Left lung (tissue), 10 donors: Measurements from ENCODE around the gene PHACTR3. TPM values are rescaled to one million over a fixed set of nuclear protein-coding genes. Genes with fewer than 3 reads are reported as not detected.

Experiments
- ATAC-seq: fragments of 200-7000 bp; cut with Tn5 transposase; one replicate; pipeline ENCODE4 v1.9.1; 2020; ENCODE audit warnings: moderate library complexity
- DNase-seq, 4 donors: peaks; one replicate each; pipeline ENCODE4 v3.0.0-alpha.2; 2013 to 2020
- H3K27ac ChIP-seq, 2 donors: fragments of 200-600 bp; sonication (generic) in 1 of 2; one replicate each; pipeline versions ENCODE4 v1.5.0 to v1.8.0; 2020 to 2021
- H3K27me3 ChIP-seq, 2 donors: fragments of 200-600 bp; sonication (generic) in 1 of 2; one replicate each; pipeline versions ENCODE4 v1.5.0 to v1.8.0; 2020 to 2021
- H3K36me3 ChIP-seq, 2 donors: fragments of 200-600 bp; sonication (generic) in 1 of 2; one replicate each; pipeline versions ENCODE4 v1.5.0 to v1.8.0; 2020 to 2021
- H3K4me1 ChIP-seq, 2 donors: fragments of 200-600 bp; one replicate each; pipeline ENCODE4 v1.8.0; 2021
- H3K4me3 ChIP-seq, 2 donors: fragments of 200-600 bp; sonication (generic) in 1 of 2; one replicate each; pipeline versions ENCODE4 v1.5.0 to v1.8.0; 2020 to 2021; ENCODE audit warnings: mild to moderate bottlenecking in 1 of 2
- H3K9me3 ChIP-seq, 2 donors: fragments of 200-600 bp; sonication (generic) in 1 of 2; one replicate each; pipeline versions ENCODE4 v1.5.0 to v1.8.0; 2020 to 2021
- intact Hi-C, 2 donors: fragments of 100-400 bp; cut with DNase I; formaldehyde crosslinking; loops; one replicate each; pipeline versions ENCODE4 v1.11.2 to v1.14.2; 2022
- polyA plus RNA-seq, 6 donors: library from polyadenylated mRNA; unstranded; fragments of 120-200 nt; gene quantifications; one replicate each; pipeline ENCODE4 v1.2.1, GENCODE V29; 2013; ENCODE audit not compliant: insufficient read length in 6 of 6
- total RNA-seq, 2 donors: library from RNA; stranded (reverse); fragmentation: NEBNext Ultra II Directional; extraction: Animal tissue kit (Norgen Biotek cat#: 25700); gene quantifications; one replicate each; pipeline ENCODE4 v1.2.1, GENCODE V29; 2021
- TF ChIP-seq, protein P1 (sequence below), 2 donors: fragments of 200-600 bp; sonication (generic) in 1 of 2; IDR thresholded peaks; one replicate each; pipeline versions ENCODE4 v1.5.0 to v1.8.0; 2021; ENCODE audit warnings: antibody characterized with exemption in 2 of 2
- donor health status: DM: no; HTN: yes; CAD: no.
- donor health status: DM: no; HTN: no; CAD: no.

Gene PHACTR3
- total and polyA plus RNA-seq, 8 donors, result 3.5 to 14.5 (median 4.4) TPM

DNA sequence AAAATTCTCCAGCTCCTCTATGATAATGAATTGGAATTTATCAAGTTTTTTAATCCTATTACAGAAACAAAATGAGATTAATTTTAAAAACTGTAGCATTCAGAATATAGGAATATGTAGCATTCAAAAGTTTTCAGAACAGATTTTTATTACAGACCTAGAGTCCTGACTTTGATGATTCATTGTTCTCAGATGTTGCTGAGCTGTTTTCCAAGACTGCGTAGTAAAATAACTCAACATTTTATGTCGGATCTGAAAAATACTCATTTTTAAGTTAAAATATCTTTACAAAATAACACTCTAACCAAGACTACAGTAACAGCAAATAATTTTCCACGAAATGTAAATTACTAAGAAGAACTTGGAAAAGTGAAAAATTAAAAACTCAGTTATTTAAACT lies 262.0 kb downstream of the PHACTR3 start:
- Histone ChIP-seq H3K36me3 (no peaks in the 10 kb centered on the region), H3K4me3 (no peak overlapping the region), H3K27ac (no peak overlapping the region), H3K4me1 (no peaks in the 10 kb centered on the region), H3K27me3 (no peaks in the 10 kb centered on the region), H3K9me3 (no peaks in the 10 kb centered on the region)
- ATAC-seq (no peak), DNase-seq (no peak)
- TF ChIP-seq, protein P1, sequence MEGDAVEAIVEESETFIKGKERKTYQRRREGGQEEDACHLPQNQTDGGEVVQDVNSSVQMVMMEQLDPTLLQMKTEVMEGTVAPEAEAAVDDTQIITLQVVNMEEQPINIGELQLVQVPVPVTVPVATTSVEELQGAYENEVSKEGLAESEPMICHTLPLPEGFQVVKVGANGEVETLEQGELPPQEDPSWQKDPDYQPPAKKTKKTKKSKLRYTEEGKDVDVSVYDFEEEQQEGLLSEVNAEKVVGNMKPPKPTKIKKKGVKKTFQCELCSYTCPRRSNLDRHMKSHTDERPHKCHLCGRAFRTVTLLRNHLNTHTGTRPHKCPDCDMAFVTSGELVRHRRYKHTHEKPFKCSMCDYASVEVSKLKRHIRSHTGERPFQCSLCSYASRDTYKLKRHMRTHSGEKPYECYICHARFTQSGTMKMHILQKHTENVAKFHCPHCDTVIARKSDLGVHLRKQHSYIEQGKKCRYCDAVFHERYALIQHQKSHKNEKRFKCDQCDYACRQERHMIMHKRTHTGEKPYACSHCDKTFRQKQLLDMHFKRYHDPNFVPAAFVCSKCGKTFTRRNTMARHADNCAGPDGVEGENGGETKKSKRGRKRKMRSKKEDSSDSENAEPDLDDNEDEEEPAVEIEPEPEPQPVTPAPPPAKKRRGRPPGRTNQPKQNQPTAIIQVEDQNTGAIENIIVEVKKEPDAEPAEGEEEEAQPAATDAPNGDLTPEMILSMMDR (IDR thresholded peaks at IDR 0.05), result no peak
- intact Hi-C loops, result no loop called here

DNA sequence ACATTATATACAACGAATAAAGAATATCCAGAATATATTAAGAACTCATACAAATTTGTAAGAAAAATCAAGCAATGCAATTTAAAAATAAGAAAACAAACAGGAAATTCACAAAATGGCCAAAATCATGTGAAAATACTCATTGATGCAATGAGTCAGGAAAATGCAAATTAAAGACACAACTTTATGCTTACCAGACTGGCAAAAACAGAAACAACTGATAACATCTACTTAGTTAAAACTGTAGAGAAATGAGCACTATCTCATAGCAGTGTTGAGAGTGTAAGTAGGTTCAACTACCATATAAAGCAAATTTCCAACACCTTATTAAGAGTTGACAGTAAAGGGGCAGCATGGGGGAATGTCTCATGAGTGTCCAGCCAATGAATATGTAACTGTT lies 266.8 kb downstream of the PHACTR3 start:
- H3K9me3 ChIP-seq, result no peaks in the 10 kb centered on the region
- no peaks in the 10 kb centered on the region for H3K4me1 ChIP-seq
- H3K27ac ChIP-seq, result no peak overlapping the region
- DNase-seq, result no peak
- TF ChIP-seq, protein P1 (IDR thresholded peaks at IDR 0.05), result no peak
- peaks cover 0 to 4% of the 10 kb centered on the region in 2 donors for H3K36me3 ChIP-seq
- H3K27me3 ChIP-seq, result no peaks in the 10 kb centered on the region
- H3K4me3 ChIP-seq, result no peak overlapping the region
- intact Hi-C loops, result no loop called here
- ATAC-seq, result no peak

DNA sequence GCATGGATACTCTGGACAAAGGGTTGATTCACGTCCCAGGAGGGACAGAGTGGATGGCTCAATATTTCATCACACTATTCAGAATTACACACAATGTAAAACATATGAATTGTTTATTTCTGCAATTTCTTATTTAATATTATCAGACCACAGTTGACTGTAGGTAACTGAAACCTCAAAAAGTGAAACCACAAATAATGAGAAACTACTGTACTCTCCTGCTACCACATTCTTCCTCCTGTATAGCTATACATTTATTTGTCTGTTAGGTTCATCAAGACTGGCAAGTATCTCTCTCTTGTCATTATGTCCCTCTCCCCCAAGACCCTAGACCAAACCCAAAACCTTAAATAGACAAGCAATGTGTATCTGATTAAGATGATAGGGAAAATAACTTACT lies 269.1 kb downstream of the PHACTR3 start:
- no peaks in the 10 kb centered on the region for H3K27me3 ChIP-seq
- no peaks in the 10 kb centered on the region for H3K9me3 ChIP-seq
- TF ChIP-seq, protein P1 (IDR thresholded peaks at IDR 0.05), result no peak
- H3K36me3 ChIP-seq, result peaks cover 0 to 4% of the 10 kb centered on the region in 2 donors
- no peak for DNase-seq
- H3K4me3 ChIP-seq, result no peak overlapping the region
- no peak overlapping the region for H3K27ac ChIP-seq
- H3K4me1 ChIP-seq, result no peaks in the 10 kb centered on the region
- intact Hi-C loops, result no loop called here
- no peak for ATAC-seq

GRCh38 chr20:59880198-59880597 lies 275.9 kb downstream of the PHACTR3 start:
- no peak overlapping the region for H3K27ac ChIP-seq
- no peaks in the 10 kb centered on the region for H3K4me1 ChIP-seq
- TF ChIP-seq, protein P1 (IDR thresholded peaks at IDR 0.05), result no peak
- H3K4me3 ChIP-seq, result no peak overlapping the region
- intact Hi-C loops, result no loop called here
- no peaks in the 10 kb centered on the region for H3K27me3 ChIP-seq
- H3K9me3 ChIP-seq, result no peaks in the 10 kb centered on the region
- H3K36me3 ChIP-seq, result no peaks in the 10 kb centered on the region
- DNase-seq (no peak), ATAC-seq (no peak)

GRCh38 chr20:59884494-59884893 lies 280.2 kb downstream of the PHACTR3 start:
- DNase-seq (no peak), ATAC-seq (no peak)
- Histone ChIP-seq H3K27me3 (no peaks in the 10 kb centered on the region), H3K4me3 (no peak overlapping the region), H3K36me3 (no peaks in the 10 kb centered on the region), H3K4me1 (no peaks in the 10 kb centered on the region), H3K27ac (no peak overlapping the region), H3K9me3 (no peaks in the 10 kb centered on the region)
- intact Hi-C loops, result no loop called here
- TF ChIP-seq, protein P1 (IDR thresholded peaks at IDR 0.05), result no peak
